Measurements from ENCODE around the gene SERPINB8.

The SERPINB8 gene

GRCh38 chr18:63977040-63977439, 7.2 kb downstream of the SERPINB8 start:
- Histone ChIP-seq H3K4me3 (ENCODE audit: low read length) (no peak overlapping the region), H3F3A (ENCODE audit: control insufficient read depth, insufficient read depth) (0 out of 2 replicates have a peak, but pooled peaks cover 3% of the 10 kb centered on the region), H3K27me3 (ENCODE audit: control insufficient read depth, low read length) (no peaks in the 10 kb centered on the region), H3K36me3 (ENCODE audit: control insufficient read depth, low read length) (no peaks in the 10 kb centered on the region), H3K4me2 (ENCODE audit: low read length) (no peak overlapping the region), H3K27ac (ENCODE audit: low read depth, low read length) (no peak overlapping the region), H3K4me1 (ENCODE audit: control insufficient read depth, low read length) (peaks cover 21% of the 10 kb centered on the region), H3K9me3 (ENCODE audit: control insufficient read depth, insufficient read depth, low read length) (no peaks in the 10 kb centered on the region), H4K20me1 (ENCODE audit: control insufficient read depth, insufficient read depth, low read depth, low read length) (no peaks in the 10 kb centered on the region), H3K79me2 (ENCODE audit: control insufficient read depth, low read length) (no peaks in the 10 kb centered on the region), H3K9me2 (replicated peaks; ENCODE audit: control insufficient read depth, low read length) (no peaks in the 10 kb centered on the region)
- TF ChIP-seq EZH2phosphoT487 (IDR thresholded peaks at IDR 0.05; ENCODE audit: borderline replicate concordance, low read length) (no peak), CTCF (IDR thresholded peaks at IDR 0.05; ENCODE audit: low read depth, low read length, poor library complexity, severe bottlenecking) (no peak)

GRCh38 chr18:63979409-63979920, 9.6 kb downstream of the SERPINB8 start:
- TF ChIP-seq EZH2phosphoT487 (IDR thresholded peaks at IDR 0.05; ENCODE audit: borderline replicate concordance, low read length): no peak
- peak; percentile 89 for TF ChIP-seq CTCF (IDR thresholded peaks at IDR 0.05; ENCODE audit: low read depth, low read length, poor library complexity, severe bottlenecking)
- H3K27ac ChIP-seq (ENCODE audit: low read depth, low read length): no peak overlapping the region
- H3K36me3 ChIP-seq (ENCODE audit: control insufficient read depth, low read length): no peaks in the 10 kb centered on the region
- H3K4me3 ChIP-seq (ENCODE audit: low read length): no peak overlapping the region
- H3F3A ChIP-seq (ENCODE audit: control insufficient read depth, insufficient read depth): 0 out of 2 replicates have a peak, but pooled peaks cover 3% of the 10 kb centered on the region
- H3K79me2 ChIP-seq (ENCODE audit: control insufficient read depth, low read length): no peaks in the 10 kb centered on the region
- H3K4me1 ChIP-seq (ENCODE audit: control insufficient read depth, low read length): peaks cover 21% of the 10 kb centered on the region
- H4K20me1 ChIP-seq (ENCODE audit: control insufficient read depth, insufficient read depth, low read depth, low read length): no peaks in the 10 kb centered on the region
- H3K9me3 ChIP-seq (ENCODE audit: control insufficient read depth, insufficient read depth, low read length): no peaks in the 10 kb centered on the region
- H3K4me2 ChIP-seq (ENCODE audit: low read length): 0 out of 2 replicates have a peak overlapping the region, but pooled peaks have one; percentile 2
- H3K9me2 ChIP-seq (replicated peaks; ENCODE audit: control insufficient read depth, low read length): no peaks in the 10 kb centered on the region
- H3K27me3 ChIP-seq (ENCODE audit: control insufficient read depth, low read length): no peaks in the 10 kb centered on the region

- Histone ChIP-seq H3K27me3 (ENCODE audit: control insufficient read depth, low read length) (no peaks in the 10 kb centered on the region), H3K9me3 (ENCODE audit: control insufficient read depth, insufficient read depth, low read length) (no peaks in the 10 kb centered on the region), H3K4me1 (ENCODE audit: control insufficient read depth, low read length) (peaks cover 16% of the 10 kb centered on the region), H3K9me2 (replicated peaks; ENCODE audit: control insufficient read depth, low read length) (no peaks in the 10 kb centered on the region), H3K4me2 (ENCODE audit: low read length) (no peak overlapping the region), H3K36me3 (ENCODE audit: control insufficient read depth, low read length) (no peaks in the 10 kb centered on the region), H3F3A (ENCODE audit: control insufficient read depth, insufficient read depth) (0 out of 2 replicates have a peak, but pooled peaks cover 3% of the 10 kb centered on the region), H3K27ac (ENCODE audit: low read depth, low read length) (no peak overlapping the region), H3K79me2 (ENCODE audit: control insufficient read depth, low read length) (no peaks in the 10 kb centered on the region), H3K4me3 (ENCODE audit: low read length) (no peak overlapping the region), H4K20me1 (ENCODE audit: control insufficient read depth, insufficient read depth, low read depth, low read length) (no peaks in the 10 kb centered on the region)
- no peak for TF ChIP-seq CTCF (IDR thresholded peaks at IDR 0.05; ENCODE audit: low read depth, low read length, poor library complexity, severe bottlenecking)
- no peak for TF ChIP-seq EZH2phosphoT487 (IDR thresholded peaks at IDR 0.05; ENCODE audit: borderline replicate concordance, low read length)
Measured at GRCh38 chr18:63980027-63980426, 10.1 kb downstream of the SERPINB8 start.

Data from DOHH2 (cell line).